KMS-11 (cell line): ENCODE measurements around the gene MYL5.
"Not testable (repeated sequence)": the region's sequence is repeated elsewhere in the genome, so short reads cannot be mapped to it uniquely, and the experiment has no call there.

Experiments used
- H2AFZ ChIP-seq: fragments of 200-600 bp; sonication (generic); 2 replicates; pipeline ENCODE4 v1.6.1; 2016; ENCODE audit warnings: antibody characterized with exemption, mixed run types, low read depth
- H3K27ac ChIP-seq: fragments of 200-600 bp; sonication (generic); 2 replicates; pipeline ENCODE4 v1.6.1; 2016; ENCODE audit warnings: mild to moderate bottlenecking, mixed run types
- H3K27me3 ChIP-seq: fragments of 200-600 bp; sonication (generic); 2 replicates; pipeline ENCODE4 v1.6.1; 2017; ENCODE audit warnings: mild to moderate bottlenecking, low read depth, mixed run types, moderate library complexity; ENCODE audit not compliant: insufficient read depth
- H3K36me3 ChIP-seq: fragments of 200-600 bp; sonication (generic); 2 replicates; pipeline ENCODE4 v1.6.1; 2017; ENCODE audit warnings: mild to moderate bottlenecking, mixed run types; ENCODE audit not compliant: insufficient read depth
- H3K4me1 ChIP-seq: fragments of 200-600 bp; sonication (generic); 2 replicates; pipeline ENCODE4 v1.6.1; 2016; ENCODE audit warnings: mild to moderate bottlenecking, low read depth, mixed run types; ENCODE audit not compliant: poor library complexity, severe bottlenecking
- H3K4me2 ChIP-seq: fragments of 200-600 bp; sonication (generic); 2 replicates; pipeline ENCODE4 v1.7.0; 2016; ENCODE audit warnings: mild to moderate bottlenecking, mixed run types
- H3K4me3 ChIP-seq: fragments of 200-600 bp; sonication (generic); IDR thresholded peaks from 2 replicates; pipeline ENCODE4 v1.6.1; 2017; ENCODE audit warnings: low read depth, low read length, mixed read lengths; ENCODE audit not compliant: insufficient read depth
- H3K79me2 ChIP-seq: fragments of 200-600 bp; sonication (generic); 2 replicates; pipeline ENCODE4 v1.6.1; 2016; ENCODE audit warnings: low read depth, mixed run types; ENCODE audit not compliant: insufficient read depth
- H3K9ac ChIP-seq: fragments of 200-600 bp; sonication (generic); 2 replicates; pipeline ENCODE4 v1.6.1; 2016; ENCODE audit warnings: mild to moderate bottlenecking, mixed run types
- H4K20me1 ChIP-seq: fragments of 200-600 bp; sonication (generic); 2 replicates; pipeline ENCODE4 v1.6.1; 2016; ENCODE audit warnings: mild to moderate bottlenecking, mixed run types; ENCODE audit not compliant: insufficient read depth
- CTCF ChIP-seq: fragments of 200-600 bp; sonication (generic); conservative IDR thresholded peaks from 2 replicates; pipeline ENCODE4 v1.6.1; 2017; ENCODE audit warnings: low read depth, mild to moderate bottlenecking, antibody characterized with exemption, low read length, moderate library complexity, mixed read lengths

MYL5 gene

GRCh38 chr4:635851-636627 lies 38.3 kb upstream of the MYL5 start:
- Histone ChIP-seq H3K27me3 (no peaks in the 10 kb centered on the region), H2AFZ (no peak overlapping the region), H3K36me3 (no peaks in the 10 kb centered on the region), H4K20me1 (no peaks in the 10 kb centered on the region), H3K4me2 (no peak overlapping the region), H3K4me1 (no peaks in the 10 kb centered on the region), H3K9ac (no peak overlapping the region), H3K4me3 (no peak overlapping the region), H3K27ac (no peak overlapping the region), H3K79me2 (no peaks in the 10 kb centered on the region)
- TF ChIP-seq CTCF, result no peak

GRCh38 chr4:636628-637159 lies 37.6 kb upstream of the MYL5 start:
- Histone ChIP-seq H2AFZ (no peak overlapping the region), H3K27me3 (no peaks in the 10 kb centered on the region), H3K79me2 (no peaks in the 10 kb centered on the region), H3K4me1 (no peaks in the 10 kb centered on the region), H3K4me3 (no peak overlapping the region), H3K9ac (no peak overlapping the region), H3K27ac (no peak overlapping the region), H3K36me3 (no peaks in the 10 kb centered on the region), H3K4me2 (no peak overlapping the region), H4K20me1 (no peaks in the 10 kb centered on the region)
- TF ChIP-seq CTCF, result no peak

- Histone ChIP-seq H3K4me1 (no peaks in the 10 kb centered on the region), H3K9ac (no peak overlapping the region), H3K4me3 (no peak overlapping the region), H3K79me2 (no peaks in the 10 kb centered on the region), H3K36me3 (no peaks in the 10 kb centered on the region), H3K27me3 (no peaks in the 10 kb centered on the region), H4K20me1 (no peaks in the 10 kb centered on the region), H3K27ac (no peak overlapping the region), H3K4me2 (no peak overlapping the region), H2AFZ (no peak overlapping the region)
- no peak for TF ChIP-seq CTCF
Measured at GRCh38 chr4:637536-638280, 36.6 kb upstream of the MYL5 start.

- not testable (repeated sequence) for H3K27me3 ChIP-seq, H3K27ac ChIP-seq, H3K4me1 ChIP-seq, H2AFZ ChIP-seq, H3K36me3 ChIP-seq, H3K4me2 ChIP-seq, H3K4me3 ChIP-seq, H4K20me1 ChIP-seq, H3K79me2 ChIP-seq, H3K9ac ChIP-seq
Measured at GRCh38 chr4:642366-642765, 32.0 kb upstream of the MYL5 start.
